H1 (cell line): ENCODE data around the gene PTPRT. TPM values are rescaled to one million over a fixed set of nuclear protein-coding genes. Genes with fewer than 3 reads are reported as not detected.

Experiments used
- CTCF ChIA-PET: fragments of 300-600 bp; sonication (Branson Sonifier 250); formaldehyde crosslinking; loops from one replicate; lab custom pipeline; 2021; ENCODE audit not compliant: partially characterized antibody; lab: Charles Lee
- POLR2A ChIA-PET: fragments of 300-600 bp; sonication (Branson Sonifier 250); formaldehyde crosslinking; loops from one replicate; lab custom pipeline; 2021; ENCODE audit warnings: inconsistent platforms; ENCODE audit not compliant: partially characterized antibody; lab: Charles Lee
- DNase-seq, 2 experiments: peaks; one replicate each; pipeline versions ENCODE4 v3.0.0 to v3.0.0-alpha.2; 2010 to 2022; ENCODE audit warnings: low spot score in 2 of 2, low read depth in 1 of 2, mixed read lengths in 1 of 2
- FAIRE-seq: peaks from 2 replicates; lab custom pipeline; 2011; peaks lifted over from hg19 to GRCh38; lab: Jason Lieb, UNC
- H2AFZ ChIP-seq: 2 replicates; pipeline ENCODE4 v1.8.1; 2012; ENCODE audit warnings: low read length, inconsistent platforms
- H2AK5ac ChIP-seq: 2 replicates; pipeline ENCODE4 v1.6.1; 2013; ENCODE audit warnings: low read depth, low read length
- H2BK120ac ChIP-seq: replicated peaks from 2 replicates; pipeline ENCODE3; 2013; ENCODE audit warnings: low read depth, low read length, inconsistent platforms
- H2BK12ac ChIP-seq: 2 replicates; pipeline ENCODE4 v1.6.1; 2013; ENCODE audit warnings: low read depth, low read length
- H2BK15ac ChIP-seq: 2 replicates; pipeline ENCODE4 v1.6.1; 2013; ENCODE audit warnings: low read length
- H2BK20ac ChIP-seq: 2 replicates; pipeline ENCODE4 v1.6.1; 2013; ENCODE audit warnings: low read length
- H2BK5ac ChIP-seq: 2 replicates; pipeline ENCODE4 v1.6.1; 2013; ENCODE audit warnings: low read depth, low read length
- H3K14ac ChIP-seq: 2 replicates; pipeline ENCODE4 v1.6.1; 2013; ENCODE audit warnings: inconsistent platforms; ENCODE audit not compliant: insufficient read length
- H3K18ac ChIP-seq: 2 replicates; pipeline ENCODE4 v1.6.1; 2013; ENCODE audit warnings: low read length; ENCODE audit errors: extremely low read depth
- H3K23ac ChIP-seq: 2 replicates; pipeline ENCODE4 v1.6.1; 2013; ENCODE audit warnings: inconsistent platforms; ENCODE audit not compliant: insufficient read length
- H3K23me2 ChIP-seq: 2 replicates; pipeline ENCODE4 v1.6.1; 2013; ENCODE audit warnings: low read depth, low read length
- H3K27ac ChIP-seq: 2 replicates; pipeline ENCODE4 v1.6.1; 2011; ENCODE audit warnings: low read depth, low read length, inconsistent platforms
- H3K27me3 ChIP-seq, 4 experiments: replicated peaks in 1 of 4; 1 replicate in 1 of 4; 2 replicates in 3 of 4; pipeline versions ENCODE4 v1.6.1 to v1.8.1; 2011 to 2013; ENCODE audit warnings: low read length in 3 of 4, mild to moderate bottlenecking in 3 of 4, inconsistent platforms in 2 of 4, mixed read lengths in 2 of 4, moderate library complexity in 1 of 4; ENCODE audit not compliant: control insufficient read depth in 3 of 4, insufficient read depth in 3 of 4; ENCODE audit errors: extremely low read depth in 1 of 4
- H3K36me3 ChIP-seq, 4 experiments: 2 replicates each; pipeline versions ENCODE4 v1.6.1 to v1.8.1; 2011 to 2013; ENCODE audit warnings: mild to moderate bottlenecking in 4 of 4, low read length in 3 of 4, moderate library complexity in 2 of 4, control low read depth in 1 of 4, inconsistent platforms in 1 of 4; ENCODE audit not compliant: insufficient read depth in 4 of 4, control insufficient read depth in 2 of 4
- H3K4ac ChIP-seq: replicated peaks from 2 replicates; pipeline ENCODE3; 2013; ENCODE audit warnings: low read length, low read depth, mixed read lengths, inconsistent platforms; ENCODE audit not compliant: insufficient read length
- H3K4me1 ChIP-seq, 4 experiments: replicated peaks in 1 of 4; 1 replicate in 1 of 4; 2 replicates in 3 of 4; pipeline versions ENCODE4 v1.6.1 to v1.8.1; 2011 to 2013; ENCODE audit warnings: low read length in 3 of 4, inconsistent platforms in 2 of 4, mixed read lengths in 1 of 4; ENCODE audit not compliant: insufficient read depth in 4 of 4, control insufficient read depth in 3 of 4
- H3K4me2 ChIP-seq, 2 experiments: 2 replicates each; pipeline versions ENCODE4 v1.6.1 to v1.8.1; 2011 to 2013; ENCODE audit warnings: low read depth in 2 of 2, low read length in 2 of 2, control low read depth in 1 of 2, inconsistent platforms in 1 of 2, mild to moderate bottlenecking in 1 of 2; ENCODE audit not compliant: insufficient read depth in 1 of 2
- H3K4me3 ChIP-seq, 4 experiments: fragments of 200-600, 300-600 bp in 1 of 4; sonication (generic), shearing (Covaris generic), sonication (Bioruptor Twin) in 1 of 4; 2 replicates each; pipeline versions ENCODE4 v1.5.1 to v1.8.1; 2011 to 2016; ENCODE audit warnings: low read length in 4 of 4, low read depth in 3 of 4, control low read depth in 2 of 4, inconsistent platforms in 2 of 4, mild to moderate bottlenecking in 2 of 4, mixed read lengths in 1 of 4, moderate library complexity in 1 of 4; ENCODE audit not compliant: insufficient read depth in 2 of 4; ENCODE audit errors: extremely low read depth in 1 of 4
- H3K56ac ChIP-seq: replicated peaks from 2 replicates; pipeline ENCODE3; 2013; ENCODE audit warnings: low read depth, mild to moderate bottlenecking, mixed read lengths, low read length, inconsistent platforms; ENCODE audit not compliant: insufficient read length
- H3K79me1 ChIP-seq: 2 replicates; pipeline ENCODE4 v1.6.1; 2013; ENCODE audit warnings: low read depth, low read length, control low read depth
- H3K79me2 ChIP-seq, 2 experiments: 2 replicates each; pipeline versions ENCODE4 v1.6.1 to v1.8.1; 2012 to 2013; ENCODE audit warnings: low read length in 2 of 2, mild to moderate bottlenecking in 2 of 2, inconsistent platforms in 1 of 2; ENCODE audit not compliant: insufficient read depth in 2 of 2, control insufficient read depth in 1 of 2
- H3K9ac ChIP-seq, 4 experiments: replicated peaks in 1 of 4; 1 replicate in 1 of 4; 2 replicates in 3 of 4; pipeline versions ENCODE4 v1.6.1 to v1.8.1; 2011 to 2013; ENCODE audit warnings: low read depth in 3 of 4, low read length in 3 of 4, control low read depth in 2 of 4, mild to moderate bottlenecking in 2 of 4, moderate library complexity in 2 of 4, inconsistent platforms in 1 of 4; ENCODE audit errors: extremely low read depth in 1 of 4
- H3K9me3 ChIP-seq, 2 experiments: 2 replicates each; pipeline versions ENCODE4 v1.6.1 to v1.8.1; 2012 to 2013; ENCODE audit warnings: mild to moderate bottlenecking in 2 of 2, moderate library complexity in 2 of 2, control low read depth in 1 of 2, inconsistent platforms in 1 of 2, low read depth in 1 of 2, low read length in 1 of 2, mixed read lengths in 1 of 2; ENCODE audit not compliant: insufficient read depth in 2 of 2
- H4K20me1 ChIP-seq, 2 experiments: replicated peaks in 1 of 2; 2 replicates each; pipeline versions ENCODE3 to v1.8.1; 2011 to 2013; ENCODE audit warnings: inconsistent platforms in 2 of 2, low read length in 2 of 2, mild to moderate bottlenecking in 1 of 2; ENCODE audit not compliant: insufficient read depth in 2 of 2, control insufficient read depth in 1 of 2
- H4K5ac ChIP-seq: 2 replicates; pipeline ENCODE4 v1.6.1; 2013; ENCODE audit warnings: low read length, low read depth, mixed read lengths, inconsistent platforms; ENCODE audit not compliant: insufficient read length
- H4K8ac ChIP-seq: 2 replicates; pipeline ENCODE4 v1.8.0; 2013; ENCODE audit warnings: mild to moderate bottlenecking, moderate library complexity, low read length, inconsistent platforms; ENCODE audit not compliant: insufficient read depth; ENCODE audit errors: extremely low read depth
- H4K91ac ChIP-seq: replicated peaks from 2 replicates; pipeline ENCODE3; 2013; ENCODE audit warnings: low read length, mixed read lengths, inconsistent platforms; ENCODE audit not compliant: insufficient read length
- EGR1 ChIP-seq: IDR thresholded peaks from 2 replicates; pipeline ENCODE4 v1.6.1; 2011; ENCODE audit warnings: low read depth, low read length, borderline replicate concordance
- FOSL1 ChIP-seq: IDR thresholded peaks from 2 replicates; pipeline ENCODE4 v1.6.1; 2011; ENCODE audit warnings: mild to moderate bottlenecking, low read depth, low read length, moderate library complexity; ENCODE audit not compliant: insufficient read depth
- RBBP5 ChIP-seq: IDR thresholded peaks from 2 replicates; pipeline ENCODE4 v1.7.1; 2012; ENCODE audit warnings: low read depth, mild to moderate bottlenecking, inconsistent platforms, low read length, moderate library complexity, borderline replicate concordance
- RNF2 ChIP-seq: fragments of 200-900, 300-1000 bp; sonication (generic); IDR thresholded peaks from 2 replicates; pipeline ENCODE4 v1.7.1; 2016; ENCODE audit warnings: borderline replicate concordance, low read depth, mild to moderate bottlenecking, antibody characterized with exemption, low read length; ENCODE audit not compliant: poor library complexity, severe bottlenecking; ENCODE audit errors: missing control alignments
- TAF1 ChIP-seq: IDR thresholded peaks from 2 replicates; pipeline ENCODE4 v1.6.1; 2011; ENCODE audit warnings: mild to moderate bottlenecking, low read depth, low read length
- TAF7 ChIP-seq: optimal IDR thresholded peaks from 2 replicates; pipeline ENCODE3; 2011; ENCODE audit warnings: low read depth, mild to moderate bottlenecking, inconsistent platforms, low read length, moderate library complexity, borderline replicate concordance
- TCF12 ChIP-seq: IDR thresholded peaks from 2 replicates; pipeline ENCODE4 v1.6.1; 2011; ENCODE audit warnings: low read depth, mild to moderate bottlenecking, low read length
- WGBS, 2 experiments: shearing (Covaris generic) in 1 of 2; methylation state at CpG; one replicate each; pipeline versions ENCODE4 v1.1.6 to v1.1.7; 2013 to 2015; ENCODE audit warnings: low lambda C conversion rate in 2 of 2, mixed read lengths in 2 of 2, inconsistent platforms in 1 of 2, low coverage in 1 of 2, missing lambda C conversion rate in 1 of 2; ENCODE audit not compliant: insufficient replicate concordance in 2 of 2, insufficient coverage in 1 of 2, insufficient read length in 1 of 2; ENCODE audit errors: extremely low coverage in 1 of 2, missing lambda C conversion rate in 1 of 2; 5-methylcytosine and 5-hydroxymethylcytosine counted together
- polyA plus RNA-seq, 7 experiments: library from polyadenylated mRNA; depleted of rRNA in 3 of 7; stranded (reverse) in 5 of 7; unstranded in 2 of 7; fragments of >200 nt in 5 of 7; fragments of 200-250 nt in 2 of 7; gene quantifications; 1 replicate in 5 of 7; 2 replicates in 1 of 7; 4 replicates in 1 of 7; pipeline versions ENCODE4 v1.2.1 to v1.2.3, GENCODE V29; 2011 to 2013; ENCODE audit warnings: missing spikeins in 2 of 7, mixed read lengths in 2 of 7
- total RNA-seq: library from RNA; stranded (reverse); fragmentation: NEBNext Ultra II Directional; extraction: Animal tissue kit (Norgen Biotek cat#: 25700); gene quantifications from 2 replicates; pipeline ENCODE4 v1.2.1, GENCODE V29; 2021

The PTPRT gene
- total and polyA plus RNA-seq, 2 of the 8 experiments (the other 6 are each of a cell fraction or from before 2014, with no cell fraction given) = 0.33 to 1.8 TPM

DNA sequence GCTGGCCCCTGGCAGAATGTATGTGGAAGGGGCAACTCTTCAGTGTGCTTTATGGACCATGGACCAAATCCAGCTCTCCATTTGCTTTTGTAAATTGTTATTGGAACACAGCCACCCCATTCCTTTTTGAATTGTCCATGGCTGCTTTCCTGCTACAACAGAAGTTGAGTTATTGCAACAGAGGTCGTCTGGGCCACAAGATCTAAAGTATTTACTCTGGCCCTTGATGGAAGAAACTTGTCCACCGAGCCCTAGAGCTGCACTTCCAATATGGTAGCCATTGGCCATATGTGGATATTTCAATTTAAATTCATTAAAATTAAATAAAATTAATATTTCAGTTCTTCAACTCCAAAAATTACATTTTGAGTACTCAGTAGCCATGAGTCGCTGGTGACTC, 543.5 kb downstream of the PTPRT start:
- no peaks in the 10 kb centered on the region for H3K79me1 ChIP-seq
- H3K9ac ChIP-seq = no peak overlapping the region
- WGBS, 2 experiments = 89% methylated on average over 3 of the region's 3 CpGs; no CpG with 5 or more reads in 1 of the 2 experiments
- no peaks in the 10 kb centered on the region for H3K23me2 ChIP-seq
- H3K9me3 ChIP-seq = peaks cover 0 to 4% of the 10 kb centered on the region in 2 experiments; a peak in 1 of 4 replicates
- no peak overlapping the region for H2AK5ac ChIP-seq
- H3K79me2 ChIP-seq = no peaks in the 10 kb centered on the region
- no peak overlapping the region for H3K27ac ChIP-seq
- no peak overlapping the region for H4K5ac ChIP-seq
- ChIA-PET POLR2A (no interaction called here), CTCF (interaction anchor here (1.5 kb wide), 1 partner anchor 9 kb away, joined by 3 read pairs; no protein-coding TSS in a partner anchor)
- no peak overlapping the region for H3K4ac ChIP-seq
- H3K18ac ChIP-seq = no peak overlapping the region
- peaks cover 0 to 4% (median 0%) of the 10 kb centered on the region in 4 experiments; a peak in 3 of 7 replicates for H3K4me1 ChIP-seq
- H3K23ac ChIP-seq = no peak overlapping the region
- no peak overlapping the region for H4K91ac ChIP-seq
- no peak overlapping the region for H2BK5ac ChIP-seq
- H2BK12ac ChIP-seq = no peak overlapping the region
- FAIRE-seq (no peak), DNase-seq (no peak)
- H2BK120ac ChIP-seq = no peak overlapping the region
- H2BK15ac ChIP-seq = no peak overlapping the region
- no peaks in the 10 kb centered on the region for H3K36me3 ChIP-seq
- H4K20me1 ChIP-seq = no peaks in the 10 kb centered on the region
- H3K56ac ChIP-seq = no peak overlapping the region
- H3K27me3 ChIP-seq = no peaks in the 10 kb centered on the region
- H4K8ac ChIP-seq = no peak overlapping the region
- H2AFZ ChIP-seq = no peak overlapping the region
- H3K4me2 ChIP-seq = no peak overlapping the region
- no peak overlapping the region for H3K4me3 ChIP-seq
- no peak overlapping the region for H3K14ac ChIP-seq
- H2BK20ac ChIP-seq = no peak overlapping the region
- no peak for TF ChIP-seq TAF7
- no peak for TF ChIP-seq RNF2
- no peak for TF ChIP-seq TAF1
- no peak for TF ChIP-seq RBBP5
- TF ChIP-seq FOSL1 = no peak
- no peak for TF ChIP-seq EGR1
- no peak for TF ChIP-seq TCF12
